22Rv1 (cell line): ENCODE data around the gene MMP14.

Experiments
- ZFX ChIP-seq: fragments of 450-650 bp; IDR thresholded peaks from 2 replicates; pipeline ENCODE4 v1.6.1; 2017; ENCODE audit warnings: antibody characterized with exemption, borderline replicate concordance
- TF ChIP-seq, protein P1 (sequence below): fragments of 450-650 bp; IDR thresholded peaks from 2 replicates; pipeline ENCODE4 v1.5.1; 2017; ENCODE audit warnings: mild to moderate bottlenecking

GRCh38 chr14:22829661-22830442, 6.5 kb upstream of the MMP14 start, which contains the start of gene MRPL52:
- TF ChIP-seq, protein P1, sequence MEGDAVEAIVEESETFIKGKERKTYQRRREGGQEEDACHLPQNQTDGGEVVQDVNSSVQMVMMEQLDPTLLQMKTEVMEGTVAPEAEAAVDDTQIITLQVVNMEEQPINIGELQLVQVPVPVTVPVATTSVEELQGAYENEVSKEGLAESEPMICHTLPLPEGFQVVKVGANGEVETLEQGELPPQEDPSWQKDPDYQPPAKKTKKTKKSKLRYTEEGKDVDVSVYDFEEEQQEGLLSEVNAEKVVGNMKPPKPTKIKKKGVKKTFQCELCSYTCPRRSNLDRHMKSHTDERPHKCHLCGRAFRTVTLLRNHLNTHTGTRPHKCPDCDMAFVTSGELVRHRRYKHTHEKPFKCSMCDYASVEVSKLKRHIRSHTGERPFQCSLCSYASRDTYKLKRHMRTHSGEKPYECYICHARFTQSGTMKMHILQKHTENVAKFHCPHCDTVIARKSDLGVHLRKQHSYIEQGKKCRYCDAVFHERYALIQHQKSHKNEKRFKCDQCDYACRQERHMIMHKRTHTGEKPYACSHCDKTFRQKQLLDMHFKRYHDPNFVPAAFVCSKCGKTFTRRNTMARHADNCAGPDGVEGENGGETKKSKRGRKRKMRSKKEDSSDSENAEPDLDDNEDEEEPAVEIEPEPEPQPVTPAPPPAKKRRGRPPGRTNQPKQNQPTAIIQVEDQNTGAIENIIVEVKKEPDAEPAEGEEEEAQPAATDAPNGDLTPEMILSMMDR = no peak
- no peak for TF ChIP-seq ZFX
